GM19438 (cell line): ENCODE measurements around the gene SLX4.
A peak's percentile ranks its signal among the peaks of the same experiment; 100 is the strongest.
"Not testable (repeated sequence)": the region's sequence is repeated elsewhere in the genome, so short reads cannot be mapped to it uniquely, and the experiment has no call there.

Experiments
- ATAC-seq: cut with Tn5 transposase; IDR thresholded peaks from one replicate; pipeline ENCODE4 v1.9.1; 2021; ENCODE audit warnings: low read depth; ENCODE audit not compliant: unreplicated experiment

SLX4 gene

GRCh38 chr16:3611146-3611975 is at the start of gene SLX4:
TSS of gene SLX4 (minus strand) at chr16:3611606. CDS start at chr16:3608964, 2,642 bp downstream.
- peak; percentile 70 for ATAC-seq

- no peak for ATAC-seq
Measured at GRCh38 chr16:3659251-3659650, 47.8 kb upstream of the SLX4 start.

- ATAC-seq: no peak
Measured at GRCh38 chr16:3656491-3657468, 45.4 kb upstream of the SLX4 start.

GRCh38 chr16:3656160-3656490 is 44.7 kb upstream of the SLX4 start:
- not testable (repeated sequence) for ATAC-seq

GRCh38 chr16:3655396-3656159 is 44.2 kb upstream of the SLX4 start:
- ATAC-seq: no peak

GRCh38 chr16:3655030-3655395 is 43.6 kb upstream of the SLX4 start:
- no peak for ATAC-seq

GRCh38 chr16:3654249-3654991 is 43.0 kb upstream of the SLX4 start, which contains the start of gene DNASE1:
TSS of gene DNASE1 (plus strand) at chr16:3654691. CDS start at chr16:3655374, 683 bp downstream.
- ATAC-seq: no peak

GRCh38 chr16:3652373-3653195 is 41.2 kb upstream of the SLX4 start:
- ATAC-seq: no peak

GRCh38 chr16:3651461-3652372 is 40.3 kb upstream of the SLX4 start:
- no peak for ATAC-seq

- no peak for ATAC-seq
Measured at GRCh38 chr16:3650631-3651265, 39.3 kb upstream of the SLX4 start.

- ATAC-seq: no peak
Measured at GRCh38 chr16:3646348-3646920, 35.0 kb upstream of the SLX4 start.

- ATAC-seq: no peak
Measured at GRCh38 chr16:3645504-3646347, 34.3 kb upstream of the SLX4 start.

- ATAC-seq: no peak
Measured at GRCh38 chr16:3645108-3645503, 33.7 kb upstream of the SLX4 start.

GRCh38 chr16:3643095-3643730 is 31.8 kb upstream of the SLX4 start:
- ATAC-seq: no peak

- no peak for ATAC-seq
Measured at GRCh38 chr16:3642397-3643094, 31.1 kb upstream of the SLX4 start.
